ENCODE data around the gene PCDHA12.
"Not testable (repeated sequence)": the region's sequence is repeated elsewhere in the genome, so short reads cannot be mapped to it uniquely, and the experiment has no call there.

Gene PCDHA12, protein sequence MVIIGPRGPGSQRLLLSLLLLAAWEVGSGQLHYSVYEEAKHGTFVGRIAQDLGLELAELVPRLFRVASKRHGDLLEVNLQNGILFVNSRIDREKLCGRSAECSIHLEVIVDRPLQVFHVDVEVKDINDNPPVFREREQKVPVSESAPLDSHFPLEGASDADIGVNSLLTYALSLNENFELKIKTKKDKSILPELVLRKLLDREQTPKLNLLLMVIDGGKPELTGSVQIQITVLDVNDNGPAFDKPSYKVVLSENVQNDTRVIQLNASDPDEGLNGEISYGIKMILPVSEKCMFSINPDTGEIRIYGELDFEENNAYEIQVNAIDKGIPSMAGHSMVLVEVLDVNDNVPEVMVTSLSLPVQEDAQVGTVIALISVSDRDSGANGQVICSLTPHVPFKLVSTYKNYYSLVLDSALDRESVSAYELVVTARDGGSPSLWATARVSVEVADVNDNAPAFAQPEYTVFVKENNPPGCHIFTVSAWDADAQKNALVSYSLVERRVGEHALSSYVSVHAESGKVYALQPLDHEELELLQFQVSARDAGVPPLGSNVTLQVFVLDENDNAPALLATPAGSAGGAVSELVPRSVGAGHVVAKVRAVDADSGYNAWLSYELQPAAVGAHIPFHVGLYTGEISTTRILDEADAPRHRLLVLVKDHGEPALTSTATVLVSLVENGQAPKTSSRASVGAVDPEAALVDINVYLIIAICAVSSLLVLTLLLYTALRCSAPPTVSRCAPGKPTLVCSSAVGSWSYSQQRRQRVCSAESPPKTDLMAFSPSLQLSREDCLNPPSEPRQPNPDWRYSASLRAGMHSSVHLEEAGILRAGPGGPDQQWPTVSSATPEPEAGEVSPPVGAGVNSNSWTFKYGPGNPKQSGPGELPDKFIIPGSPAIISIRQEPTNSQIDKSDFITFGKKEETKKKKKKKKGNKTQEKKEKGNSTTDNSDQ

GRCh38 chr5:140875085-140876065, at the start of gene PCDHA12:
PCDHA12 (plus strand) TSS chr5:140875308; CDS start chr5:140875473, 165 bp downstream.
- DNase-seq (ENCODE audit: low read depth), result no peak

DNA sequence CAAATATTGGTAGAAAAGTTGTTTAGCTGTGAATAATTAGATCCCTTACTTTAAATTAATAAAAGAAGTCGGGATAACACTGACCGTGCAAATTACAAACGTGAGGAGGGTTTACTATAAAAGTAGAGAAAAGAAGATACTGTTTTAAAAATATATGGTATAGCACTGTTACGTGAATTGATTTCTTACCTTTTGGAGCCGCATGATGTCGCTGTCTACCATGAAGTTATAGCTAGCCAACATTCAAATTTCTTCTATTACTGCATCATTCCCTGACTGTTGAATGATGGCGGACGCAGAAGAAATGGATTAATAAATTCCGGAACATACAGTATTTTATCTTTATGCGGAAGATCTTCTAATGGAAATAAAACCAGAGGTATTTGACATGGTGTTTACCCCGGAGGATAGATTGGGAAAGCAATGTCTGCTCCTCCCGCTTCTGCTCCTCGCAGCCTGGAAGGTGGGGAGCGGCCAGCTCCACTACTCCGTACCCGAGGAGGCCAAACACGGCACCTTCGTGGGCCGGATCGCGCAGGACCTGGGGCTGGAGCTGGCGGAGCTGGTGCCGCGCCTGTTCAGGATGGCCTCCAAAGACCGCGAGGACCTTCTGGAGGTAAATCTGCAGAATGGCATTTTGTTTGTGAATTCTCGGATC, 47.3 kb upstream of the PCDHA12 start, which contains the start of gene PCDHA6:
Gene PCDHA6, plus strand, starts transcription at position 257 of the 658 bp plus-strand sequence. Its CDS starts 132 bp downstream, at position 389.
- no peak for DNase-seq (ENCODE audit: low read depth)

DNA sequence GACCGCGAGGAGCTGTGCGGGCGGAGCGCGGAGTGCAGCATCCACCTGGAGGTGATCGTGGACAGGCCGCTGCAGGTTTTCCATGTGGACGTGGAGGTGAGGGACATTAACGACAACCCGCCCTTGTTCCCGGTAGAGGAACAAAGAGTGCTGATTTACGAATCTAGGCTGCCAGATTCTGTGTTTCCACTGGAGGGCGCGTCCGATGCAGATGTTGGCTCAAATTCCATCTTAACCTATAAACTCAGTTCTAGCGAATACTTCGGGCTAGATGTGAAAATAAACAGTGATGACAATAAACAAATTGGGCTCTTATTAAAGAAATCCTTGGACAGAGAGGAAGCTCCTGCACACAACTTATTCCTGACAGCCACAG, 46.8 kb upstream of the PCDHA12 start:
- DNase-seq (ENCODE audit: low read depth), result no peak

GRCh38 chr5:140829511-140830501, 45.3 kb upstream of the PCDHA12 start:
- not testable (repeated sequence) for DNase-seq (ENCODE audit: low read depth)

- DNase-seq (ENCODE audit: low read depth), result no peak
Measured at GRCh38 chr5:140833993-140834392, 41.1 kb upstream of the PCDHA12 start, which contains the start of gene PCDHA7. PCDHA7 (plus strand) TSS chr5:140834269; CDS start chr5:140834384, 115 bp downstream.

DNA sequence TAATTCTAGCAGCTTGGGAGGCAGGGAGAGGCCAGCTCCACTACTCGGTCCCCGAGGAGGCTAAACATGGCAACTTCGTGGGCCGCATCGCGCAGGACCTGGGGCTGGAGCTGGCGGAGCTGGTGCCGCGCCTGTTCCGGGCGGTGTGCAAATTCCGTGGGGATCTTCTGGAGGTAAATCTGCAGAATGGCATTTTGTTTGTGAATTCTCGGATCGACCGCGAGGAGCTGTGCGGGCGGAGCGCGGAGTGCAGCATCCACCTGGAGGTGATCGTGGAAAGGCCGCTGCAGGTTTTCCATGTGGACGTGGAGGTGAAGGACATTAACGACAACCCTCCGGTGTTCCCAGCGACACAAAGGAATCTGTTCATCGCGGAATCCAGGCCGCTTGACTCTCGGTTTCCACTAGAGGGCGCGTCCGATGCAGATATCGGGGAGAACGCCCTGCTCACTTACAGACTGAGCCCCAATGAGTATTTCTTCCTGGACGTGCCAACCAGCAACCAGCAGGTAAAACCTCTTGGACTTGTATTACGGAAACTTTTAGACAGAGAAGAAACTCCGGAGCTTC, 40.6 kb upstream of the PCDHA12 start:
- DNase-seq (ENCODE audit: low read depth), result not testable (repeated sequence)

DNA sequence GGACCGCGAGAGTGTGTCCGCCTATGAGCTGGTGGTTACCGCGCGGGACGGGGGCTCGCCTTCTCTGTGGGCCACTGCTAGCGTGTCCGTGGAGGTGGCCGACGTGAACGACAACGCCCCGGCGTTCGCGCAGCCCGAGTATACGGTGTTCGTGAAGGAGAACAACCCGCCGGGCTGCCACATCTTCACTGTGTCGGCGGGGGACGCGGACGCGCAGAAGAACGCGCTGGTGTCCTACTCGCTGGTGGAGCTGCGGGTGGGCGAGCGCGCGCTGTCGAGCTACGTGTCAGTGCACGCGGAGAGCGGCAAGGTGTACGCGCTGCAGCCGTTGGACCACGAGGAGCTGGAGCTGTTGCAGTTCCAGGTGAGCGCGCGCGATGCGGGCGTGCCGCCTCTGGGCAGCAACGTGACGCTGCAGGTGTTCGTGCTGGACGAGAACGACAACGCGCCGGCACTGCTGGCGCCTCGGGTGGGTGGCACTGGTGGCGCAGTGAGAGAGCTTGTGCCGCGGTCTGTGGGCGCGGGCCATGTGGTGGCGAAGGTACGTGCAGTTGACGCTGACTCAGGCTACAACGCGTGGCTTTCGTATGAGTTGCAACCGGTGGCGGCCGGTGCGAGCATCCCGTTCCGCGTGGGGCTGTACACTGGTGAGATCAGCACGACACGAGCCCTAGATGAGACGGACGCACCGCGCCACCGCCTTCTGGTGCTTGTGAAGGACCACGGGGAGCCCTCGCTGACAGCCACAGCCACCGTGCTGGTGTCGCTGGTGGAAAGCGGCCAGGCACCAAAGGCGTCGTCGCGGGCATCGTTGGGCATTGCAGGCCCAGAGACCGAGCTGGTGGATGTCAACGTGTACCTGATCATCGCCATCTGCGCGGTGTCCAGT, 39.2 kb upstream of the PCDHA12 start:
- no peak for DNase-seq (ENCODE audit: low read depth)

GRCh38 chr5:140840978-140841962, 33.8 kb upstream of the PCDHA12 start, which contains the start of gene PCDHA8:
PCDHA8 (plus strand) TSS chr5:140841187; CDS start chr5:140841322, 135 bp downstream.
- DNase-seq (ENCODE audit: low read depth), result no peak

GRCh38 chr5:140842798-140843733, 32.0 kb upstream of the PCDHA12 start:
- DNase-seq (ENCODE audit: low read depth), result no peak

DNA sequence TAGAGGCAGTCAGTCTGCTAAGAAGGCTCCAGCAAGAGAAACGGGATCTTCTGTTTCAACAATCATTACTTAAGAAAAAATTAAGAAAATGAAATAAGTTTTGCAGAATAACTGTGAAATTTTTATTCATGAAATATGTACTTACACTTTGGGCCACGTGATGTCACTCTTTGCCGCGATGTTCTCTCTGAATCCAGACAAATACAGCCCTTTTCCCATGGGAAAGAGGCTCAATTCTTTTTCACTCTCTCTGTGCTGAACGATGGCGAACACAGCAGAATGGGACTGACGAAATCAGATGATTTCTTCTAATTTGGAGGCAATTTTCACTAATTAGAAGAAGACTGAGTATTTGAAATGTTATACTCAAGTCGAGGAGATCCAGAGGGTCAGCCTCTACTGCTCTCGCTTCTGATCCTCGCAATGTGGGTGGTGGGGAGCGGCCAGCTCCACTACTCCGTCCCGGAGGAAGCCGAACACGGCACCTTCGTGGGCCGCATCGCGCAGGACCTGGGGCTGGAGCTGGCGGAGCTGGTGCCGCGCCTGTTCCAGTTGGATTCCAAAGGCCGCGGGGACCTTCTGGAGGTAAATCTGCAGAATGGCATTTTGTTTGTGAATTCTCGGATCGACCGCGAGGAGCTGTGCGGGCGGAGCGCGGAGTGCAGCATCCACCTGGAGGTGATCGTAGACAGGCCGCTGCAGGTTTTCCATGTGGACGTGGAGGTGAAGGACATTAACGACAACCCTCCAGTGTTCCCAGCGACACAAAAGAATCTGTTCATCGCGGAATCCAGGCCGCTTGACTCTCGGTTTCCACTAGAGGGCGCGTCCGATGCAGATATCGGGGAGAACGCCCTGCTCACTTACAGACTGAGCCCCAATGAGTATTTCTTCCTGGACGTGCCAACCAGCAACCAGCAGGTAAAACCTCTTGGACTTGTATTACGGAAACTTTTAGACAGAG, 26.7 kb upstream of the PCDHA12 start, which contains the start of gene PCDHA9:
Gene PCDHA9, plus strand, starts transcription at position 244 of the 964 bp plus-strand sequence. Its CDS starts 114 bp downstream, at position 358.
- DNase-seq (ENCODE audit: low read depth), result not testable (repeated sequence)

- not testable (repeated sequence) for DNase-seq (ENCODE audit: low read depth)
Measured at GRCh38 chr5:140849831-140850634, 25.1 kb upstream of the PCDHA12 start.

GRCh38 chr5:140855772-140856674, 19.1 kb upstream of the PCDHA12 start, which contains the start of gene PCDHA10:
PCDHA10 (plus strand) TSS chr5:140855897; CDS start chr5:140856049, 152 bp downstream.
- no peak for DNase-seq (ENCODE audit: low read depth)
